Body of pancreas (tissue), 4 donors: ENCODE results near the gene TRIML1. TPM values are rescaled to one million over a fixed set of nuclear protein-coding genes. Genes with fewer than 3 reads are reported as not detected.

Experiments used
- ATAC-seq: fragments of 150-250 bp; one replicate; pipeline ENCODE4 v1.9.1; 2016
- DNase-seq, 4 donors: peaks; one replicate each; pipeline ENCODE4 v3.0.0-alpha.2; 2019
- H3K27ac ChIP-seq, 4 donors: fragments of 200-600 bp; sonication (generic); 1 replicate in 3 of 4; 2 replicates in 1 of 4; pipeline versions ENCODE4 v1.5.1 to v1.6.1; 2016 to 2019; ENCODE audit warnings: mild to moderate bottlenecking in 1 of 4, mixed read lengths in 1 of 4, moderate library complexity in 1 of 4
- H3K27me3 ChIP-seq, 2 donors: fragments of 200-600 bp; sonication (generic); one replicate each; pipeline ENCODE4 v1.6.0; 2016; ENCODE audit warnings: mild to moderate bottlenecking in 1 of 2
- H3K36me3 ChIP-seq, 2 donors: fragments of 200-600 bp; sonication (generic); replicated peaks in 1 of 2; 2 replicates each; pipeline ENCODE4 v1.5.1; 2016; ENCODE audit warnings: low read depth in 2 of 2; ENCODE audit not compliant: insufficient read depth in 1 of 2
- H3K4me1 ChIP-seq: fragments of 200-600 bp; sonication (generic); one replicate; pipeline ENCODE4 v1.6.0; 2016
- H3K4me3 ChIP-seq, 2 donors: fragments of 200-600 bp; sonication (generic); 1 replicate in 1 of 2; 2 replicates in 1 of 2; pipeline ENCODE4 v1.5.1; 2016 to 2019
- H3K9me3 ChIP-seq, 3 donors: fragments of 200-600 bp; sonication (generic); 1 replicate in 2 of 3; 2 replicates in 1 of 3; pipeline ENCODE4 v1.5.1; 2016
- POLR2A ChIP-seq, 3 donors: fragments of 450-650 bp; IDR thresholded peaks; one replicate each; pipeline ENCODE4 v1.6.1; 2016; ENCODE audit warnings: antibody characterized with exemption in 3 of 3, mild to moderate bottlenecking in 2 of 3
- WGBS, 2 donors: methylation state at CpG; one replicate each; pipeline ENCODE4 v1.1.5; 2017; 5-methylcytosine and 5-hydroxymethylcytosine counted together
- intact Hi-C: fragments of 100-400 bp; cut with DNase I; formaldehyde crosslinking; loops from one replicate; pipeline ENCODE4 v1.15.1; 2023
- total RNA-seq, 2 donors: library from RNA; depleted of rRNA; stranded (reverse); fragments of >200 nt; gene quantifications; one replicate each; pipeline ENCODE4 v1.1.0, GENCODE V29; 2016
- TF ChIP-seq, protein P1 (sequence below), 7 experiments: fragments of 450-650 bp in 4 of 7; fragments of 200-600 bp in 3 of 7; sonication (generic) in 3 of 7; IDR thresholded peaks; one replicate each; pipeline ENCODE4 v1.5.1; 2016 to 2019; ENCODE audit warnings: antibody characterized with exemption in 7 of 7

Gene TRIML1
- total RNA-seq, 2 donors from 2014 or later: not detected

DNA sequence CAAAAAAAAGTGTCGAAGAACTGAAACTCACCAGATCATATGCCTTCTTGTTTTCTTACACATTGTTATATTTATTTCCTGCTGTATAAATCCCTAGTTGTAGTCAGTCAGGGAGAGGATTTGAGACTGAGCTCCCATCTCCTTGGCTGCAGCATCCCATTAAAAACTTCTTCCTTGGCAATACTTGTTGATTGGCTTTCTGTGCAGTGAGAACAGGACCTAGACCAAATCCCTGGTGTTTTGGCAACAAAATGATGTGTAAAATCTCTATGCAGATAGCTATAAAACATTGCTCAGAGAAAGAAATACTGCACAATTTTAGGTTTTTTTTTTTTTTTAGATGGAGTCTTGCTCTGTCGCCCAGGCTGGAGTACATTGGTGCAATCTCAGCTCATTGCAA is 47.9 kb downstream of the TRIML1 start:
- 80 to 94% methylated on average over 2 of the region's 2 CpGs for WGBS, 2 donors
- ATAC-seq (no peak), DNase-seq (no peak)
- Histone ChIP-seq H3K4me1 (no peaks in the 10 kb centered on the region), H3K9me3 (no peaks in the 10 kb centered on the region), H3K27ac (no peak overlapping the region), H3K36me3 (no peaks in the 10 kb centered on the region), H3K27me3 (no peaks in the 10 kb centered on the region), H3K4me3 (no peak overlapping the region)
- TF ChIP-seq POLR2A (IDR thresholded peaks at IDR 0.05): no peak
- TF ChIP-seq, protein P1, sequence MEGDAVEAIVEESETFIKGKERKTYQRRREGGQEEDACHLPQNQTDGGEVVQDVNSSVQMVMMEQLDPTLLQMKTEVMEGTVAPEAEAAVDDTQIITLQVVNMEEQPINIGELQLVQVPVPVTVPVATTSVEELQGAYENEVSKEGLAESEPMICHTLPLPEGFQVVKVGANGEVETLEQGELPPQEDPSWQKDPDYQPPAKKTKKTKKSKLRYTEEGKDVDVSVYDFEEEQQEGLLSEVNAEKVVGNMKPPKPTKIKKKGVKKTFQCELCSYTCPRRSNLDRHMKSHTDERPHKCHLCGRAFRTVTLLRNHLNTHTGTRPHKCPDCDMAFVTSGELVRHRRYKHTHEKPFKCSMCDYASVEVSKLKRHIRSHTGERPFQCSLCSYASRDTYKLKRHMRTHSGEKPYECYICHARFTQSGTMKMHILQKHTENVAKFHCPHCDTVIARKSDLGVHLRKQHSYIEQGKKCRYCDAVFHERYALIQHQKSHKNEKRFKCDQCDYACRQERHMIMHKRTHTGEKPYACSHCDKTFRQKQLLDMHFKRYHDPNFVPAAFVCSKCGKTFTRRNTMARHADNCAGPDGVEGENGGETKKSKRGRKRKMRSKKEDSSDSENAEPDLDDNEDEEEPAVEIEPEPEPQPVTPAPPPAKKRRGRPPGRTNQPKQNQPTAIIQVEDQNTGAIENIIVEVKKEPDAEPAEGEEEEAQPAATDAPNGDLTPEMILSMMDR (IDR thresholded peaks at IDR 0.05): no peak
- intact Hi-C loops: no loop called here

DNA sequence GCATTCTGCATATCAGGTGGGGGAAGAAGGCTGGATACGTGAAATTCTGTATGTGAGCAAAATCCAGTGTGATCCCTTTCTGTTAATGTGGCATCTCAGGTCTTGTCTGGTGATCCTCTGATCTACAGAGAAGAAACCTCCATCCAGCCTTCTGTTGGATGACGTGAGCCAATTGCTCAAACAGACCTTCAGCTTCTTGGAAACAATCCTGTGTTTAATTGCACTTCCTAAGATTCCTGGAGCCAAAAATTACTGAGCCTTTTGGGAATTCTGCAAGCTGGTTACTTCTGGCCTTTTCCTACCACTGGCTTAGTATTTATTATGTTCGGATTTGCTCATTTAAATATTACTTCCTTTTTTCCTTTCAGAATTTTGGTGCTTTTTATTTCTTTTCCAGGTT is 51.2 kb downstream of the TRIML1 start:
- Histone ChIP-seq H3K36me3 (no peaks in the 10 kb centered on the region), H3K4me1 (no peaks in the 10 kb centered on the region), H3K4me3 (no peak overlapping the region), H3K27ac (no peak overlapping the region), H3K9me3 (no peaks in the 10 kb centered on the region), H3K27me3 (no peaks in the 10 kb centered on the region)
- WGBS, 2 donors: 44 to 50% methylated on average over 3 of the region's 3 CpGs
- no peak for ATAC-seq
- intact Hi-C loops: no loop called here
- TF ChIP-seq POLR2A (IDR thresholded peaks at IDR 0.05): no peak
- TF ChIP-seq, protein P1 (IDR thresholded peaks at IDR 0.05): no peak
- DNase-seq: no peak

DNA sequence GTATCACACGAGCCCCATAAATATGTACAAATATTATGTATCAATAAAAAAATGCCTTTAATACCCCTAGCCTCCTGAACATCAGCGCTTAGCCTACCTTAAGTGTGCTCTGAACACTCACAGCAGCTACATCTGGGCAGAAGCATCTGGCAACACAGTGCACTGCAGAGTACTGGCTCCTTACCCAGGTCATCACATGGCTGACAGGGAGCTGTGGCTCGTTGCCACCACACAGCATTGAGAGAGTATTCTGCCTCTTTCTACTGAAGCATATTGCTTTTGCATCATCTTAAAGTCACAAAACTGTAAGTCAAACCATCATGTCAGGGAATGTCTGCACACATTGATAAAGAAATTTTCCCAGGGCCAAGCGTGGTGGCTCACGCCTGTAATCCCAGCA is 55.2 kb downstream of the TRIML1 start:
- intact Hi-C loops: no loop called here
- H3K27me3 ChIP-seq: no peaks in the 10 kb centered on the region
- no peaks in the 10 kb centered on the region for H3K36me3 ChIP-seq
- H3K27ac ChIP-seq: no peak overlapping the region
- ATAC-seq: no peak
- no peak for DNase-seq
- H3K4me1 ChIP-seq: no peaks in the 10 kb centered on the region
- no peaks in the 10 kb centered on the region for H3K9me3 ChIP-seq
- TF ChIP-seq, protein P1 (IDR thresholded peaks at IDR 0.05): no peak
- no peak for TF ChIP-seq POLR2A (IDR thresholded peaks at IDR 0.05)
- 67 to 69% methylated on average over 3 to 5 of the region's 5 CpGs for WGBS, 2 donors
- no peak overlapping the region for H3K4me3 ChIP-seq

DNA sequence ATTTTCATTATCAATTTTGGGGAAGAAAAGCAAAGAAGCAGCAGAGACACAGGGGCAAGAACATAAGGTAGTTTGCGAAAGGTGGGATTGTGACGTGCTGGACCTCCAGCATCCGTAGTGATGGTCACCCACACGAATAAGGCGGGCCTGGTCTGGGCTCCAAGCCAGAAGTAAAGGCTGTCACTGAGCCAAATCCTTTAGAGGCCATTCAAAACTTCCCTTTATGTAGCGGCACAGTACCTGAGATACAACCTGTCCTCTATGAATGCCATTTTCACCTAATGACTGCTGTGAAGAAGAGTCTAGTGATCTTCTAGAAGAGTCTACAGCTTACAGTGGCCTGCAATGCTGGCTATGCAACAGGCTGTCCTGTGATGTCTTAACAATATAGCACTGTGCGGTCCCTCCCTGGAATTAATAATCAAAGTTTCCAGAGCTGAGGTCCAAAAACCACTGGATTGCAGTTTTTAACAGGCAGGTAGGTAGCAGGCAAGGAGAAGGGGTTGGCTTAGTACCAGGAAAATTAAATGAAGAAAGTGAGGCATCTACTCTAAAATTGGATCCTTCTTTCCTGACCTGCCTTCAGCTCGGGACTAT is 56.2 kb downstream of the TRIML1 start:
- TF ChIP-seq POLR2A (IDR thresholded peaks at IDR 0.05): no peak
- TF ChIP-seq, protein P1 (IDR thresholded peaks at IDR 0.05): no peak
- Histone ChIP-seq H3K4me1 (no peaks in the 10 kb centered on the region), H3K4me3 (no peak overlapping the region), H3K36me3 (no peaks in the 10 kb centered on the region), H3K27ac (no peak overlapping the region), H3K9me3 (no peaks in the 10 kb centered on the region), H3K27me3 (no peaks in the 10 kb centered on the region)
- intact Hi-C loops: no loop called here
- ATAC-seq (no peak), DNase-seq (no peak)
- 46 to 59% methylated on average over 8 of the region's 8 CpGs for WGBS, 2 donors

DNA sequence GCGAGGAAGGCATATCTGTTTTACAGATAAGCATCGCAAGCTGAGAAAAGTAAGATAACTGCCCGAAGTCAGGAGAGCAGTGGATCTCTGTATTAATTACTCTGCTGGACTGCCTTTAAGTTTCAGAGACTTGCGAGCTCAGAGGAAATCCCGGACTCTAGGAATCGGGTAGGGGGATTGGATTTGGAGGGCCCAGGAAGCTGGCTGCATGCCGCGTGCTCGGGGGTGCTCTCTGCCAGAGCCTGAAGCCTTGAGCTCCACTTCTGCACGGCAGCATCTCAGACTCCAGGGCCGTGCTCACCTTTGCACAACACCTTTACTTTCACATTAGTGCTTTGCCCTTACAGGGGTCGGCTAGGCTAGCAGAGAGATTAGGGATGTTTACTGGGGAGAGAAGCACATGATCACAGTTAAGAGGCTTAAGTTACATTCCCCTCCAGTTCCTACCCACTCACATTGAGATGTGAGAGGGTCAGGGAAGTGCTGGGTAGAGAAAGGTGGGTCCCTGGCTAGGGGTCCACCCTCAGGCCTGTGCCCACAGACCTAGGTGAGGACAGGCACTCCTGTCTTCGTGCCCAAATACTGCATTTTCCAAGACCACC is 57.0 kb downstream of the TRIML1 start:
- intact Hi-C loops: no loop called here
- H3K9me3 ChIP-seq: no peaks in the 10 kb centered on the region
- no peaks in the 10 kb centered on the region for H3K4me1 ChIP-seq
- H3K27ac ChIP-seq: no peak overlapping the region
- WGBS, 2 donors: 17 to 26% methylated on average over 7 to 13 of the region's 13 CpGs
- no peak for DNase-seq
- no peak for TF ChIP-seq POLR2A (IDR thresholded peaks at IDR 0.05)
- TF ChIP-seq, protein P1 (IDR thresholded peaks at IDR 0.05): no peak
- no peaks in the 10 kb centered on the region for H3K27me3 ChIP-seq
- ATAC-seq: no peak
- no peak overlapping the region for H3K4me3 ChIP-seq
- no peaks in the 10 kb centered on the region for H3K36me3 ChIP-seq
